ENCODE data around the gene PYGB. TPM values are rescaled to one million over a fixed set of nuclear protein-coding genes. Genes with fewer than 3 reads are reported as not detected.

PYGB gene
- total RNA-seq, 2 experiments from 2014 or later: 37.2 to 39.8 TPM

- POLR2A ChIA-PET: no interaction called here
- CTCF ChIA-PET: no interaction called here
These were observed 33.5 kb upstream of the PYGB start for GRCh38 chr20:25214426-25214790.

GRCh38 chr20:25214819-25215218 is 33.1 kb upstream of the PYGB start:
- POLR2A ChIA-PET: no interaction called here
- CTCF ChIA-PET: no interaction called here

GRCh38 chr20:25215521-25215920 is 32.4 kb upstream of the PYGB start:
- CTCF ChIA-PET: no interaction called here
- POLR2A ChIA-PET: no interaction called here

GRCh38 chr20:25216199-25216945 is 31.5 kb upstream of the PYGB start:
- ChIA-PET CTCF (no interaction called here), POLR2A (no interaction called here)

GRCh38 chr20:25217161-25218108 is 30.4 kb upstream of the PYGB start:
- POLR2A ChIA-PET: no interaction called here
- CTCF ChIA-PET: no interaction called here

- ChIA-PET CTCF (no interaction called here), POLR2A (no interaction called here)
These were observed 29.8 kb upstream of the PYGB start for GRCh38 chr20:25218109-25218486.

- ChIA-PET CTCF (no interaction called here), POLR2A (no interaction called here)
These were observed 29.4 kb upstream of the PYGB start for GRCh38 chr20:25218492-25218891.

GRCh38 chr20:25219365-25219764 is 28.5 kb upstream of the PYGB start:
- CTCF ChIA-PET: no interaction called here
- POLR2A ChIA-PET: no interaction called here

GRCh38 chr20:25220021-25220730 is 27.7 kb upstream of the PYGB start:
- POLR2A ChIA-PET: no interaction called here

GRCh38 chr20:25220810-25221591 is 26.9 kb upstream of the PYGB start:
- CTCF ChIA-PET: no interaction called here
- POLR2A ChIA-PET: no interaction called here

More at GRCh38 chr20:25220021-25220730, 27.7 kb upstream of the PYGB start:
- CTCF ChIA-PET: no interaction called here

- ChIA-PET CTCF (interaction anchor here (2.1 kb wide), 1 partner anchor 11 kb away, joined by 11 read pairs; no protein-coding TSS in a partner anchor), POLR2A (no interaction called here)
These were observed 26.1 kb upstream of the PYGB start for GRCh38 chr20:25221592-25222460.

GRCh38 chr20:25222461-25223178 is 25.3 kb upstream of the PYGB start:
- POLR2A ChIA-PET: interaction anchor here (1.2 kb wide), 1 partner anchor 25 kb away, joined by 6 read pairs; the partner anchor contains the start of gene PYGB
- CTCF ChIA-PET: interaction anchor here (1.0 to 2.1 kb wide), 4 partner anchors 11 to 74 kb away, joined by 3 to 11 read pairs (median 4); partner anchors contain the start of gene PYGB

- POLR2A ChIA-PET: interaction anchor here (0.8 to 1.2 kb wide), 2 partner anchors 14 to 24 kb away, joined by 3 to 6 read pairs; partner anchors contain the start of gene PYGB
- CTCF ChIA-PET: interaction anchor here (1.0 to 2.1 kb wide), 5 partner anchors 10 to 73 kb away, joined by 3 to 11 read pairs (median 4); partner anchors contain the start of gene PYGB
These were observed 24.7 kb upstream of the PYGB start for GRCh38 chr20:25223179-25223661.

GRCh38 chr20:25223765-25224720 is 23.8 kb upstream of the PYGB start:
- CTCF ChIA-PET: interaction anchor here (1.0 to 2.1 kb wide), 6 partner anchors 9 to 72 kb away, joined by 3 to 11 read pairs (median 4); partner anchors contain the start of gene PYGB
- POLR2A ChIA-PET: interaction anchor here (0.5 to 1.2 kb wide), 4 partner anchors 14 to 269 kb away, joined by 3 to 6 read pairs (median 3); partner anchors contain the start of gene PYGB

- ChIA-PET POLR2A (no interaction called here), CTCF (interaction anchor here (1.3 kb wide), 1 partner anchor 11 kb away, joined by 3 read pairs; no protein-coding TSS in a partner anchor)
These were observed 22.9 kb upstream of the PYGB start for GRCh38 chr20:25224941-25225340.

Measured in activated CD8-positive, alpha-beta memory T cell treated with anti-CD3 and anti-CD28 coated beads for 36 hours (primary cell).